A673 (cell line): ENCODE data around the gene MAP1A. TPM values are rescaled to one million over a fixed set of nuclear protein-coding genes. Genes with fewer than 3 reads are reported as not detected.
"Not testable (repeated sequence)": the region's sequence is repeated elsewhere in the genome, so short reads cannot be mapped to it uniquely, and the experiment has no call there.

ENCODE experiments used
- BruUV-seq: library from RNA; stranded (reverse); fragments of 400-500 nt; replicated peaks from 2 replicates; lab custom pipeline; 2021; lab: Mats Ljungman, UMichigan
- CTCF ChIA-PET: fragments of 300-600 bp; sonication (Branson Sonifier 250); formaldehyde crosslinking; loops from one replicate; lab custom pipeline; 2022; ENCODE audit warnings: antibody characterized with exemption; lab: Charles Lee
- POLR2A ChIA-PET: fragments of 300-600 bp; sonication (Branson Sonifier 250); formaldehyde crosslinking; loops from one replicate; lab custom pipeline; 2022; ENCODE audit warnings: antibody characterized with exemption; ENCODE audit not compliant: low non-redundant PET; lab: Charles Lee
- DNase-seq: peaks from one replicate; pipeline ENCODE4 v3.0.0-alpha.2; 2015; ENCODE audit warnings: low spot score
- H3K27ac ChIP-seq: fragments of 200-600 bp; sonication (generic); 2 replicates; pipeline ENCODE4 v1.5.1; 2016; ENCODE audit warnings: mixed run types, low read depth, mild to moderate bottlenecking, mixed read lengths, antibody characterized with exemption, low read length; ENCODE audit not compliant: poor library complexity, severe bottlenecking
- H3K27me3 ChIP-seq: fragments of 200-600 bp; sonication (generic); replicated peaks from 2 replicates; pipeline ENCODE4 v1.6.1; 2017; ENCODE audit warnings: mixed run types, low read depth, mild to moderate bottlenecking, mixed read lengths, antibody characterized with exemption, low read length; ENCODE audit not compliant: insufficient read depth, poor library complexity
- H3K36me3 ChIP-seq: fragments of 200-600 bp; sonication (generic); 2 replicates; pipeline ENCODE4 v1.6.1; 2016; ENCODE audit warnings: mixed run types, mild to moderate bottlenecking, mixed read lengths, antibody characterized with exemption, low read length; ENCODE audit not compliant: insufficient read depth, poor library complexity, severe bottlenecking
- H3K4me1 ChIP-seq: fragments of 200-600 bp; sonication (generic); 2 replicates; pipeline ENCODE4 v1.6.1; 2017; ENCODE audit warnings: mixed run types, mild to moderate bottlenecking, mixed read lengths, antibody characterized with exemption, low read length; ENCODE audit not compliant: insufficient read depth, poor library complexity, severe bottlenecking
- H3K4me3 ChIP-seq: fragments of 200-600 bp; sonication (generic); 2 replicates; pipeline ENCODE4 v1.5.1; 2016; ENCODE audit warnings: low read depth, mixed run types, mild to moderate bottlenecking, mixed read lengths, low read length; ENCODE audit not compliant: poor library complexity, severe bottlenecking
- H3K9me3 ChIP-seq: fragments of 200-600 bp; sonication (generic); 2 replicates; pipeline ENCODE4 v1.6.1; 2016; ENCODE audit warnings: mixed run types, low read depth, mild to moderate bottlenecking, mixed read lengths, antibody characterized with exemption, low read length; ENCODE audit not compliant: poor library complexity, severe bottlenecking
- EZH2 ChIP-seq: fragments of 200-600 bp; sonication (generic); IDR thresholded peaks from 2 replicates; pipeline ENCODE4 v1.6.1; 2017; ENCODE audit warnings: borderline replicate concordance, low read depth, mild to moderate bottlenecking, mixed read lengths, antibody characterized with exemption, low read length; ENCODE audit not compliant: poor library complexity, severe bottlenecking
- intact Hi-C: fragments of 100-400 bp; cut with micrococcal nuclease; formaldehyde crosslinking; loops from one replicate; pipeline ENCODE4 v1.10.0; 2022; ENCODE audit not compliant: unreplicated experiment
- total RNA-seq: library from RNA; stranded (reverse); gene quantifications from 2 replicates; pipeline ENCODE4 v1.2.3, GENCODE V29; 2021
- TF ChIP-seq, protein P1 (sequence below): fragments of 300-800, 200-600 bp; sonication (generic); conservative IDR thresholded peaks from 2 replicates; pipeline ENCODE4 v1.5.1; 2017; ENCODE audit warnings: low read depth, mild to moderate bottlenecking, antibody characterized with exemption, low read length, moderate library complexity, mixed read lengths

Gene MAP1A
- total RNA-seq, 1 experiment from 2014 or later: 83.8 TPM

DNA sequence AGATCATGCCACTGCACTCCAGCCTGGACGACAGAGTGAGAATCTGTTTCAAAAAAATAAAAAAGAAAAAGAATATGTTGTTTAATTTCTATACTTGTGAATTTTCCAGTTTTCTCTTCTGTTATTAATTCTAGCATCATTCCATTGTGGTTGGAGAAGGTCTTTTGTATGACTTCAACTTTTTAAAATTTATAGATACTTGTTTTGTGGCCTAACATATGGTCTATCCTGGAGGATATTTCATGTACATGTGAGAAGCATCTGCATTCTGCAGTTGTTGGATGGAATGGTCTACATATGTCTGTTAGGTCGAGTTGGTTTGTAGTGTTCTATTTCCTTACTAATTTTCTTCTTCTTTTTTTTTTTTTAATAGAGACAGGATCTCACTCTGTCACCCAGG lies 35.6 kb downstream of the MAP1A start:
- Histone ChIP-seq H3K36me3 (no peaks in the 10 kb centered on the region), H3K4me1 (no peaks in the 10 kb centered on the region), H3K27me3 (no peaks in the 10 kb centered on the region), H3K4me3 (no peak overlapping the region), H3K27ac (no peak overlapping the region), H3K9me3 (no peaks in the 10 kb centered on the region)
- ChIA-PET POLR2A (no interaction called here), CTCF (no interaction called here)
- BruUV-seq: no TSS peak
- intact Hi-C loops: no loop called here
- no peak for TF ChIP-seq EZH2
- TF ChIP-seq, protein P1, sequence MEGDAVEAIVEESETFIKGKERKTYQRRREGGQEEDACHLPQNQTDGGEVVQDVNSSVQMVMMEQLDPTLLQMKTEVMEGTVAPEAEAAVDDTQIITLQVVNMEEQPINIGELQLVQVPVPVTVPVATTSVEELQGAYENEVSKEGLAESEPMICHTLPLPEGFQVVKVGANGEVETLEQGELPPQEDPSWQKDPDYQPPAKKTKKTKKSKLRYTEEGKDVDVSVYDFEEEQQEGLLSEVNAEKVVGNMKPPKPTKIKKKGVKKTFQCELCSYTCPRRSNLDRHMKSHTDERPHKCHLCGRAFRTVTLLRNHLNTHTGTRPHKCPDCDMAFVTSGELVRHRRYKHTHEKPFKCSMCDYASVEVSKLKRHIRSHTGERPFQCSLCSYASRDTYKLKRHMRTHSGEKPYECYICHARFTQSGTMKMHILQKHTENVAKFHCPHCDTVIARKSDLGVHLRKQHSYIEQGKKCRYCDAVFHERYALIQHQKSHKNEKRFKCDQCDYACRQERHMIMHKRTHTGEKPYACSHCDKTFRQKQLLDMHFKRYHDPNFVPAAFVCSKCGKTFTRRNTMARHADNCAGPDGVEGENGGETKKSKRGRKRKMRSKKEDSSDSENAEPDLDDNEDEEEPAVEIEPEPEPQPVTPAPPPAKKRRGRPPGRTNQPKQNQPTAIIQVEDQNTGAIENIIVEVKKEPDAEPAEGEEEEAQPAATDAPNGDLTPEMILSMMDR: no peak
- no peak for DNase-seq

DNA sequence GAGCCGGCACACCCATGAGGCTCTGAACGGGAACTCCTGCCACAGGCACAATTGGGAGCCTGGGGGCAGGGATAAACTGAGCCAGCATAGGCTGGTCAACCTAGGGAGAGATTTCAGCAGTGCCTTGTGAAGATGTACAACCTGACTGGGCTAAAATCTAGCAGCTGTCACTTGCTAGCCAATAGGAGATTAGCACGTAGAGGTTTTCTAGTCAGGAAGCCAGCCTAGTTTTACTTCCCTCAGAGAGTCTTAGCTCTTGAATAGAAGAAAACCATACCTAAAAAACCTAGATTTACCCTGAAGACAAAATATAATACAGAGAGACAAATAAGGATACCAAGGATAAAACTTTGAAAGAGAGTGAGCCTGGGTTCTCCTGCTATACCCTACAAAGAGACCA lies 45.3 kb downstream of the MAP1A start:
- H3K4me3 ChIP-seq, intact Hi-C loops, BruUV-seq, H3K36me3 ChIP-seq, H3K27ac ChIP-seq, H3K9me3 ChIP-seq, POLR2A ChIA-PET, DNase-seq, CTCF ChIA-PET, H3K27me3 ChIP-seq, H3K4me1 ChIP-seq: not testable (repeated sequence)

DNA sequence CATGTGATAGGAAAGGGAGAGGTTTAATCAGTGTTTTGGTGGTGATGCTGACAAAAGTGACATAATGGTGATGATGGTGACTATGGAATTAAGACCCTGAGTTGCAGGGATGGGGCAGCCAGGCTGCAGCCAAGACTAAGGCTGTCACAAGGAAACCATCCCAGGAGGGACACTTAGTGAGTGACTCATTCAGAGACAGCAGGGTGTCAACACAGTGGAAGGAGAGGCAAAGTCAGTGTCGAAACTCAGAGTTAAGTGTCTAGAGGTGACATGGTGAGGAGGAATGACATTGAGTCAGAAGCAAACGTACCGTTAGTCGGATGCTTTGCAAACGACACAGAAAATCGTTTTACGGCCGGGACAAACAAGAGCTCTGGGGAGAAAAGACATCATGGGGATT lies 46.4 kb downstream of the MAP1A start:
- BruUV-seq, H3K4me1 ChIP-seq, H3K4me3 ChIP-seq, H3K9me3 ChIP-seq, intact Hi-C loops, H3K27ac ChIP-seq, CTCF ChIA-PET, H3K27me3 ChIP-seq, POLR2A ChIA-PET, DNase-seq, H3K36me3 ChIP-seq: not testable (repeated sequence)

DNA sequence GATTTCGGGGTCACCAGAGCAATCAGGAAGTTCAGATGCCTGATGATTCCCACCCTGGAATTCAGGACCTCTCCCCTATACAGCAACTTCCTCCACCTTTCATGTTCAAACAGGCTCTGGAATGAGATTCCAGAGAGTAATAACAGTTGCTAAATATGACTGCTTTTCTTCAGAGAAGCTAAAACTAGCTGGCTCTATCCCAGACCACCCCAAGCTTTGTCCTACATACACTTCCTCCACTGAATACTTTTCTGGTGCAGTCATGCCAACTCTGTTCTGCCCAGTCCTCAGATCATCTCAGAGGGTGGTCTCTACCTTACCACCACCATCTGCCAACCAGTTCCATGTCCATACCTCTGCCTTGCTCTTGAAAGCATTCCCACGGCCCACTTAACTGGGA lies 49.2 kb downstream of the MAP1A start:
- CTCF ChIA-PET: not testable (repeated sequence)

DNA sequence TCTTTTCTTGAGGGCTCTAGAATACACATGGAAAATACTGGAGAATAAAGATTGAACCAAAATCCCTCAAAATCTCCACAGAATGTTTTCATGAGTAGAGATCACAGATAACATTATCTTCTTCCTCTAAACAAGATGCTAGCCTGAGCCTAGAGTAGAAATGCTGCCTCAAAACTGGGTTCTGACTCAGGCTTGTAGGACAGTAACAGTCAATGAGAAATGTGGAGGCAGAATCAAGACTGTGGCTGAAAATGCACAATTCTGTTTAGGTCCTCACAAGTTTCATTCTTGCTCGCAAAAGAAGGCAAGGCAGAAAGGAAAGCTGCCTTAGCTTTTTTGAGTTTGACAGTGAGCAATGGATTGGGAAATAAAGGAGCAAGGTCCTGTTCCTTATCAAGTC lies 57.2 kb downstream of the MAP1A start:
- CTCF ChIA-PET, H3K9me3 ChIP-seq, H3K36me3 ChIP-seq, H3K27ac ChIP-seq, BruUV-seq, H3K4me3 ChIP-seq, H3K27me3 ChIP-seq, H3K4me1 ChIP-seq, intact Hi-C loops, POLR2A ChIA-PET, DNase-seq: not testable (repeated sequence)

More for the DNA sequence above, 49.2 kb downstream of the MAP1A start:
- intact Hi-C loops, H3K4me3 ChIP-seq, BruUV-seq, H3K27me3 ChIP-seq, H3K4me1 ChIP-seq, H3K36me3 ChIP-seq, H3K9me3 ChIP-seq, H3K27ac ChIP-seq, DNase-seq, POLR2A ChIA-PET: not testable (repeated sequence)

Other genes starting within 250 kb of the MAP1A start
- not detected in 2 replicates for gene TGM7, start 215.4 kb upstream of the MAP1A start, total RNA-seq
- 14.3 and 17.2 TPM in 2 replicates for gene LCMT2, start 187.0 kb upstream of the MAP1A start, total RNA-seq
- gene ZSCAN29, start 146.6 kb upstream of the MAP1A start, total RNA-seq: 33.3 and 34.4 TPM in 2 replicates
- 31.4 and 37.6 TPM in 2 replicates for gene TUBGCP4, start 146.5 kb upstream of the MAP1A start, total RNA-seq
- gene TP53BP1, start 24.5 kb upstream of the MAP1A start, total RNA-seq: 66.0 and 74.5 TPM in 2 replicates
- gene PPIP5K1, start 72.6 kb downstream of the MAP1A start, total RNA-seq: 33.5 and 40.4 TPM in 2 replicates
- gene CKMT1B, start 76.4 kb downstream of the MAP1A start, total RNA-seq: 1.1 and 1.6 TPM in 2 replicates
- gene STRC, start 101.2 kb downstream of the MAP1A start, total RNA-seq: 0.17 and 0.28 TPM in 2 replicates
- gene CATSPER2, start 131.2 kb downstream of the MAP1A start, total RNA-seq: 2.2 and 2.9 TPM in 2 replicates
- 0.41 TPM in 1 of 2 replicates, not detected in the other for gene CKMT1A, start 176.3 kb downstream of the MAP1A start, total RNA-seq
- 421 and 430 TPM in 2 replicates for gene PDIA3, start 228.8 kb downstream of the MAP1A start, total RNA-seq